Activated T-helper 1 cell treated with anti-CD3 and anti-CD28 coated beads, Interleukin-12 subunit alpha, Interleukin-12 subunit beta, Interleukin-2, Interleukin-4 antibody, amounts not matched to agents 30 ng/mL and 10 ng/mL and 1 ng/mL, durations not matched to agents 14 hours and 24 hours and 36 hours (primary cell): ENCODE data around the gene ZNF549. TPM values are rescaled to one million over a fixed set of nuclear protein-coding genes. Genes with fewer than 3 reads are reported as not detected.

Experiments
- DNase-seq: peaks from one replicate; pipeline ENCODE4 v3.0.0; 2021; ENCODE audit warnings: low spot score
- H3K27ac Mint-ChIP-seq: one replicate; pipeline ENCODE4 v1.8.0; 2021; ENCODE audit warnings: mild to moderate bottlenecking, mixed read lengths
- H3K27me3 Mint-ChIP-seq: one replicate; pipeline ENCODE4 v1.8.0; 2022; ENCODE audit warnings: mild to moderate bottlenecking, moderate library complexity, mixed read lengths; ENCODE audit not compliant: insufficient read depth
- H3K36me3 Mint-ChIP-seq: one replicate; pipeline ENCODE4 v1.8.0; 2021; ENCODE audit warnings: low read depth, mixed read lengths
- H3K4me1 Mint-ChIP-seq: one replicate; pipeline ENCODE4 v1.8.0; 2021; ENCODE audit warnings: low read depth, mixed read lengths
- H3K4me3 Mint-ChIP-seq: one replicate; pipeline ENCODE4 v1.8.0; 2021; ENCODE audit warnings: mild to moderate bottlenecking, moderate library complexity, mixed read lengths
- H3K9me3 Mint-ChIP-seq: one replicate; pipeline ENCODE4 v1.8.0; 2021; ENCODE audit warnings: mixed read lengths
- intact Hi-C: fragments of 100-400 bp; cut with micrococcal nuclease; formaldehyde crosslinking; loops from one replicate; pipeline ENCODE4 v1.15.1; 2024
- total RNA-seq: library from RNA; stranded (reverse); gene quantifications from 2 replicates; pipeline ENCODE4 v1.2.3, GENCODE V29; 2022

The ZNF549 gene
- total RNA-seq, 1 donor from 2014 or later, result 3.6 TPM

- Mint-ChIP-seq H3K4me1 (peaks cover 18% of the 10 kb centered on the region), H3K4me3 (peak within 1 kb of the TSS; percentile 80), H3K27ac (peak within 1 kb of the TSS; percentile 74), H3K27me3 (no peaks in the 10 kb centered on the region), H3K9me3 (peaks cover 68% of the 10 kb centered on the region), H3K36me3 (peaks cover 40% of the 10 kb centered on the region)
- intact Hi-C loops, result loop anchor here (1.0 to 2.0 kb wide), 21 partner anchors 19 to 1438 kb away; partner anchors contain the start of genes TRAPPC2B, ZNF134, ZNF17 and ZNF211
- peak; percentile 94 for DNase-seq
Measured at GRCh38 chr19:57578487-57579205, 51.5 kb downstream of the ZNF549 start, which contains the start of gene ZNF416. Gene ZNF416 (minus strand): TSS chr19:57578911. CDS start chr19:57578704, 207 bp downstream.

- Mint-ChIP-seq H3K9me3 (peaks cover 62% of the 10 kb centered on the region), H3K27me3 (no peaks in the 10 kb centered on the region), H3K36me3 (peaks cover 25% of the 10 kb centered on the region), H3K27ac (no peak overlapping the region), H3K4me3 (peak overlapping the region; percentile 92), H3K4me1 (peaks cover 23% of the 10 kb centered on the region)
- no peak for DNase-seq
- intact Hi-C loops, result no loop called here
Measured at GRCh38 chr19:57583104-57583520, 56.0 kb downstream of the ZNF549 start.

GRCh38 chr19:57583521-57584416 is 56.6 kb downstream of the ZNF549 start, which contains the start of gene ZIK1:
Gene ZIK1 (plus strand): TSS chr19:57584145. CDS start chr19:57584357, 212 bp downstream.
- no peaks in the 10 kb centered on the region for H3K27me3 Mint-ChIP-seq
- peaks cover 68% of the 10 kb centered on the region for H3K9me3 Mint-ChIP-seq
- H3K36me3 Mint-ChIP-seq, result peaks cover 29% of the 10 kb centered on the region
- peaks cover 20% of the 10 kb centered on the region for H3K4me1 Mint-ChIP-seq
- peak; percentile 81 for DNase-seq
- H3K4me3 Mint-ChIP-seq, result peak within 1 kb of the TSS; percentile 92
- intact Hi-C loops, result loop anchor here (1.0 kb wide), 1 partner anchor 98 kb away; the partner anchor contains the start of gene ZNF551
- peak within 1 kb of the TSS; percentile 81 for H3K27ac Mint-ChIP-seq

- Mint-ChIP-seq H3K36me3 (peaks cover 59% of the 10 kb centered on the region), H3K27me3 (no peaks in the 10 kb centered on the region), H3K9me3 (peaks cover 77% of the 10 kb centered on the region), H3K27ac (no peak overlapping the region), H3K4me1 (peaks cover 16% of the 10 kb centered on the region), H3K4me3 (no peak overlapping the region)
- intact Hi-C loops, result no loop called here
- no peak for DNase-seq
Measured at GRCh38 chr19:57587529-57587928, 60.4 kb downstream of the ZNF549 start.

- intact Hi-C loops, result loop anchor here (1.0 kb wide), 4 partner anchors 15 to 40 kb away; partner anchors contain the start of genes ZNF134, ZNF211 and ZNF550
- H3K9me3 Mint-ChIP-seq, result peaks cover 61% of the 10 kb centered on the region
Measured at GRCh38 chr19:57599377-57599760, 72.2 kb downstream of the ZNF549 start.

GRCh38 chr19:57599761-57600383 is 72.7 kb downstream of the ZNF549 start, which contains the start of gene ZNF530:
Gene ZNF530 (plus strand): TSS chr19:57599885. CDS start chr19:57604346, 4,461 bp downstream.
- Mint-ChIP-seq H3K4me3 (peak within 1 kb of the TSS; percentile 85), H3K36me3 (peaks cover 34% of the 10 kb centered on the region), H3K27ac (peak within 1 kb of the TSS; percentile 58), H3K27me3 (no peaks in the 10 kb centered on the region), H3K4me1 (peaks cover 16% of the 10 kb centered on the region), H3K9me3 (peaks cover 61% of the 10 kb centered on the region)
- intact Hi-C loops, result loop anchor here (1.0 kb wide), 4 partner anchors 14 to 41 kb away; partner anchors contain the start of genes ZNF134, ZNF211 and ZNF550
- peak; percentile 78 for DNase-seq

More at GRCh38 chr19:57599377-57599760, 72.2 kb downstream of the ZNF549 start:
- Mint-ChIP-seq H3K27ac (peak overlapping the region; percentile 58), H3K27me3 (no peaks in the 10 kb centered on the region), H3K36me3 (peaks cover 29% of the 10 kb centered on the region), H3K4me1 (peaks cover 16% of the 10 kb centered on the region), H3K4me3 (peak overlapping the region; percentile 85)
- DNase-seq, result no peak

GRCh38 chr19:57606931-57607330 is 79.8 kb downstream of the ZNF549 start:
- no peaks in the 10 kb centered on the region for H3K4me1 Mint-ChIP-seq
- H3K4me3 Mint-ChIP-seq, result no peak overlapping the region
- H3K27ac Mint-ChIP-seq, result no peak overlapping the region
- H3K27me3 Mint-ChIP-seq, result no peaks in the 10 kb centered on the region
- H3K36me3 Mint-ChIP-seq, result peaks cover 53% of the 10 kb centered on the region
- intact Hi-C loops, result no loop called here
- DNase-seq, result no peak
- H3K9me3 Mint-ChIP-seq, result peaks cover 76% of the 10 kb centered on the region

Other genes starting within 250 kb of the ZNF549 start
- 41.4 and 47.7 TPM in 2 replicates for gene ZNF460, start 246.9 kb upstream of the ZNF549 start, total RNA-seq
- 5.1 and 5.4 TPM in 2 replicates for gene ZNF543, start 206.9 kb upstream of the ZNF549 start, total RNA-seq
- gene ZNF304, start 176.1 kb upstream of the ZNF549 start, total RNA-seq, result 6.1 and 6.6 TPM in 2 replicates
- 3.8 and 4.7 TPM in 2 replicates for gene TRAPPC2B, start 163.8 kb upstream of the ZNF549 start, total RNA-seq
- 0.69 and 0.93 TPM in 2 replicates for gene ZNF547, start 163.8 kb upstream of the ZNF549 start, total RNA-seq
- 11.3 and 12.1 TPM in 2 replicates for gene ZNF548, start 137.5 kb upstream of the ZNF549 start, total RNA-seq
- 7.9 and 11.0 TPM in 2 replicates for gene ZNF17, start 116.2 kb upstream of the ZNF549 start, total RNA-seq
- 21.5 and 22.0 TPM in 2 replicates for gene ZNF749, start 92.0 kb upstream of the ZNF549 start, total RNA-seq
- gene VN1R1, start 70.2 kb upstream of the ZNF549 start, total RNA-seq, result not detected in 2 replicates
- gene ZNF772, start 49.8 kb upstream of the ZNF549 start, total RNA-seq, result 1.5 and 2.4 TPM in 2 replicates
- 3.7 and 5.1 TPM in 2 replicates for gene ZNF419, start 39.6 kb upstream of the ZNF549 start, total RNA-seq
- 5.0 and 5.8 TPM in 2 replicates for gene ZNF773, start 27.4 kb upstream of the ZNF549 start, total RNA-seq
- 7.2 and 7.5 TPM in 2 replicates for gene ZNF550, start 32.5 kb downstream of the ZNF549 start, total RNA-seq
- gene ZNF416, start 51.6 kb downstream of the ZNF549 start, total RNA-seq, result 3.2 and 3.7 TPM in 2 replicates
- 3.9 and 4.0 TPM in 2 replicates for gene ZIK1, start 56.8 kb downstream of the ZNF549 start, total RNA-seq
- gene ZNF530, start 72.5 kb downstream of the ZNF549 start, total RNA-seq, result 5.4 and 7.3 TPM in 2 replicates
- gene ZNF134, start 86.9 kb downstream of the ZNF549 start, total RNA-seq, result 8.4 and 9.4 TPM in 2 replicates
- 8.3 and 8.4 TPM in 2 replicates for gene ZNF211, start 105.8 kb downstream of the ZNF549 start, total RNA-seq
- gene ZSCAN4, start 141.6 kb downstream of the ZNF549 start, total RNA-seq, result not detected in 2 replicates
- 9.6 and 11.1 TPM in 2 replicates for gene ZNF551, start 154.6 kb downstream of the ZNF549 start, total RNA-seq
- 4.6 and 4.7 TPM in 2 replicates for gene ZNF154, start 181.8 kb downstream of the ZNF549 start, total RNA-seq
- 4.9 and 5.5 TPM in 2 replicates for gene ZNF671, start 200.3 kb downstream of the ZNF549 start, total RNA-seq
- 6.8 and 6.9 TPM in 2 replicates for gene ZNF776, start 219.5 kb downstream of the ZNF549 start, total RNA-seq
- gene ZNF586, start 242.3 kb downstream of the ZNF549 start, total RNA-seq, result 13.6 and 13.8 TPM in 2 replicates